ENCODE results near the gene BAIAP3. TPM values are rescaled to one million over a fixed set of nuclear protein-coding genes. Genes with fewer than 3 reads are reported as not detected.
A peak's percentile ranks its signal among the peaks of the same experiment; 100 is the strongest.

Gene BAIAP3
- total RNA-seq, 6 experiments from 2014 or later = 0.11 to 0.28 (median 0.16) TPM

DNA sequence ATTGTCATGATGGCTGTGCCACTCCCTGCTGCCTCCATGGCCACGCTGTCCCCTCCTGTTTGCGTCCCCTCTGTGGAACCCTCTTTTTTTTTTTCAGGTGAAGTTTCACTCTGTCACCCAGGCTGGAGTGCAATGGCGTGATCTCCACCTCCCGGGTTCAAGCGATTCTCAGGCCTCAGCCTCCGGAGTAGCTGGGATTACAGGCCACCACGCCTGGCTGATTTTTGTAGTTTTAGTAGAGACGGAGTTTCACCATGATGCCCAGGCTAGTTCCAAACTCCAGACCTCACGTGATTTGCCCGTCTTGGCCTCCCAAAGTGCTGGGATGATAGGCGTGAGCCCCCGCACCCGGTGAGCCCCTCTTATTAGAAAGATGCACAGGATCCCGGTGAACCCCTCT, 35.0 kb upstream of the BAIAP3 start:
- Mint-ChIP-seq H3K4me1 (ENCODE audit: low read depth) (peaks cover 21% of the 10 kb centered on the region), H3K36me3 (ENCODE audit: low read depth) (no peaks in the 10 kb centered on the region), H3K9me3 (no peaks in the 10 kb centered on the region), H3K27me3 (ENCODE audit: insufficient read depth) (peaks cover 10% of the 10 kb centered on the region), H3K4me3 (no peak overlapping the region), H3K27ac (no peak overlapping the region)
- DNase-seq = no peak
- TF ChIP-seq, protein P1, sequence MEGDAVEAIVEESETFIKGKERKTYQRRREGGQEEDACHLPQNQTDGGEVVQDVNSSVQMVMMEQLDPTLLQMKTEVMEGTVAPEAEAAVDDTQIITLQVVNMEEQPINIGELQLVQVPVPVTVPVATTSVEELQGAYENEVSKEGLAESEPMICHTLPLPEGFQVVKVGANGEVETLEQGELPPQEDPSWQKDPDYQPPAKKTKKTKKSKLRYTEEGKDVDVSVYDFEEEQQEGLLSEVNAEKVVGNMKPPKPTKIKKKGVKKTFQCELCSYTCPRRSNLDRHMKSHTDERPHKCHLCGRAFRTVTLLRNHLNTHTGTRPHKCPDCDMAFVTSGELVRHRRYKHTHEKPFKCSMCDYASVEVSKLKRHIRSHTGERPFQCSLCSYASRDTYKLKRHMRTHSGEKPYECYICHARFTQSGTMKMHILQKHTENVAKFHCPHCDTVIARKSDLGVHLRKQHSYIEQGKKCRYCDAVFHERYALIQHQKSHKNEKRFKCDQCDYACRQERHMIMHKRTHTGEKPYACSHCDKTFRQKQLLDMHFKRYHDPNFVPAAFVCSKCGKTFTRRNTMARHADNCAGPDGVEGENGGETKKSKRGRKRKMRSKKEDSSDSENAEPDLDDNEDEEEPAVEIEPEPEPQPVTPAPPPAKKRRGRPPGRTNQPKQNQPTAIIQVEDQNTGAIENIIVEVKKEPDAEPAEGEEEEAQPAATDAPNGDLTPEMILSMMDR (IDR thresholded peaks at IDR 0.05) = no peak

DNA sequence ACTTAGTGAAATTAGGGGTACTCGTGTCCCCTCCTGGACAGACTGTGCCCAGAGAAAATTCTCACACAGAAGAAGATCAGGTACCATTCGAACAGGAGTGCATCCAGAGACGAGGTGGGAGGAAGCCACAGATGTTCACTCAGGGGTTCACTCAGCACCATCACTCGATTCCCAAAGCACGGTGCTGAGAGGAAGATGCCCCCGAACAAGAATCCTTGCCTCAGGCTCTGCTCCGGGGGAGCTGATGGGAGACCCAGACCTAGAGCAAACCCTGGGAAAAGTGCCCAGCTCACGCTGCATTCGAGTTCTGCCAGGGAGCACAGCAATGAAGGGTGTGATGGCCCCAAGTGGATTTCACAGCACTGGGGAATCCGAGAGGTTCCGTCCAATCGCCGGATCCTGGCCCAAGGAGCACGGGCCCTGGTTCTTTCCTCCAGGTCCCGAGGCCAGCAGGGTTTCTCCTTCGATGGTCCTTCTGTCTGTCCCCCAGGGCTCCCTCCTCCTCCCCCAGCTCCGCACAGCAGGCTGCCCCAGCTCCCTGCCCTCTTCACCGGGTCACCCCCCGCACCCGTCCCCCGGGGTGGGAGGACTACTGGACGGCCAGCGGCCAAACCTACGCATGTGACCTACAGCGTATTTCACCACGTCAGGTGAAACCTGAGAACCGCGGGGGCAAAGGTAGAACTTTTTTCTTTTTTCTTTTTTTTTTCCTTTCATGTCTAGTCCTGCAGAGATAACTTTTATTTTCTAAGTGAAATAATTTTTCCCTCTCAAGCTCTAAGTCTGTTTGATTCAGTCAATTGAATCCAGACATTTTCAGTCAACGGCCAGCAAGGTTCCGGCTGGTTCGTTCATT, 34.2 kb upstream of the BAIAP3 start:
- no peaks in the 10 kb centered on the region for H3K9me3 Mint-ChIP-seq
- no peak for DNase-seq
- H3K36me3 Mint-ChIP-seq (ENCODE audit: low read depth) = no peaks in the 10 kb centered on the region
- H3K4me3 Mint-ChIP-seq = no peak overlapping the region
- H3K4me1 Mint-ChIP-seq (ENCODE audit: low read depth) = peaks cover 16% of the 10 kb centered on the region
- peaks cover 10% of the 10 kb centered on the region for H3K27me3 Mint-ChIP-seq (ENCODE audit: insufficient read depth)
- TF ChIP-seq, protein P1 (IDR thresholded peaks at IDR 0.05) = no peak
- no peak overlapping the region for H3K27ac Mint-ChIP-seq

DNA sequence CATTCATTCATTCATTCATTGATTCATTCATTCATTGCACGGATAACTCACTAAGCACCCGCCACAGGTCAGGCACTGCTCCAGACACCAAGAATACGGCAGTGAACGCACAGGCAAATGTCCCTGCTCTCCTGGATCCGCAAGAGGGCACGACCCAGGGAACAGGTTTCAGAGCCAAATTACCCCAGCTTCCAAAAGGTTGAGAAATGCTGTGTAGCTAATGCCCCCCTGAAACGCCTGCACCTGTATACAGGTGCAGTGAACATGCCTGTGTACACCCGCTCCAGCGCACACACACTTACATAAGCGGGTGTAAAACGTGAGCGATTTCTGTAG, 33.6 kb upstream of the BAIAP3 start:
- H3K27ac Mint-ChIP-seq = no peak overlapping the region
- DNase-seq = no peak
- TF ChIP-seq, protein P1 (IDR thresholded peaks at IDR 0.05) = no peak
- H3K9me3 Mint-ChIP-seq = no peaks in the 10 kb centered on the region
- peaks cover 10% of the 10 kb centered on the region for H3K27me3 Mint-ChIP-seq (ENCODE audit: insufficient read depth)
- no peak overlapping the region for H3K4me3 Mint-ChIP-seq
- H3K4me1 Mint-ChIP-seq (ENCODE audit: low read depth) = peaks cover 12% of the 10 kb centered on the region
- H3K36me3 Mint-ChIP-seq (ENCODE audit: low read depth) = no peaks in the 10 kb centered on the region

DNA sequence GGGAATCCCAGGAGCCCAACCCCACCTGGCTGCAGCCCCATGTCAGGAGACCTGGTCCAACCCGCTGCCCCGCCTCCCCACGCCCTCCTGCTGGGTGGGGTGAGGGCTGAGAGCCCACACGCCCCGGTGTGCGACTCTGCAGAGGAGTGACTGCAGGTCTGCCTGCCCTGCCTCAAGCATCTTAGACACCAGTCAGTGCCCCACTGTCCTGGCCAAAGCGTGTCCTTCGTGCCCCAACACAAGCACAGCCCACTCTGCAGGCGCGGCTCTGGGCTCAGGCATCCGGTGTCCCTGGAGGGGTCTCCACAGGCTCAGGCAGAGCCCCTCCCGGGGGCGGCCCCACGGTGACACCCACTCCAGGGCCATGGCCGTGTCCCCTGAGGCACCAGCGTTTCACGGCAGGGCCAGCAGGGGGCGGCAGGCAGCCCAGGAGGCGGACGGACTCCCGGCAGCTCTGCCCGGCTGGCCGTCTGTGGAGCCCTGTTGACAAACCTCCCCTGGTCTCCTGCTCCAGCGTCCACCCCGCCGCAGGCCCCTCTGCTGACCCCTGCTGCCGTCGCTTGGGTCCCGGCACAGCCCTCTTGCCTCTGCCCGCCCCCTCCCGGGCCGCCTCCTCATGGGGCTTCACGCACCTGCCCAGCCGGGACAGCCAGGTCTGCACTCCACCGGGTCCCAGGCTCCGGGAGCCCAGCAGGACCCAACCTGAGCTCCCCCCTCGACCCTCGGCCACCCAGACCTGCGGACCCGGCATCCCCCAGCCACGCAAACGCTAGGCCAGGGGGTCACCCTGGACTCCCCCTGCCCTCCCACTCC, 32.6 kb upstream of the BAIAP3 start:
- no peaks in the 10 kb centered on the region for H3K36me3 Mint-ChIP-seq (ENCODE audit: low read depth)
- H3K4me1 Mint-ChIP-seq (ENCODE audit: low read depth) = peaks cover 12% of the 10 kb centered on the region
- H3K9me3 Mint-ChIP-seq = no peaks in the 10 kb centered on the region
- peaks cover 10% of the 10 kb centered on the region for H3K27me3 Mint-ChIP-seq (ENCODE audit: insufficient read depth)
- TF ChIP-seq, protein P1 (IDR thresholded peaks at IDR 0.05) = peak; percentile 96
- no peak overlapping the region for H3K27ac Mint-ChIP-seq
- peak; percentile 44 for DNase-seq
- no peak overlapping the region for H3K4me3 Mint-ChIP-seq

DNA sequence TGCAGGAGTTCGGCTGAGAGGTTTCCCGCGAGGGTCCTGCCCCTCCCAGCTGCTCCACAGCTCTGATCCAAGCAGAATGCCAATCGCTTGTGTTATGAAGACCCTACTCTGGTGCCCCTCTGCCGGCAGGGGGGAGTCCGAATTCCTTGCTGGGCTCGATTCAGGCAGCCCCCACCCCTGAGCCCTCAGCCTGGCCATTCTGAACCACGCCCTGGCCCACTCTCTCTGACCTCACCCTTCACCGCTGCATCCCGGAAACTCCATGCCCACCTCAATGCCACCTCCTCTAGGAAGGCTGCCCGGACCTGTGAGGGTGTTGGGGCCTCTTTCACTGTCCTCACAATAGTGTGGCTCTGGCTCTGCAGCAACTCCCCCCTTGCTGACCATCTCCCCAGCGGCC, 31.9 kb upstream of the BAIAP3 start:
- no peak overlapping the region for H3K4me3 Mint-ChIP-seq
- H3K4me1 Mint-ChIP-seq (ENCODE audit: low read depth) = peaks cover 12% of the 10 kb centered on the region
- H3K27ac Mint-ChIP-seq = no peak overlapping the region
- no peaks in the 10 kb centered on the region for H3K9me3 Mint-ChIP-seq
- no peaks in the 10 kb centered on the region for H3K36me3 Mint-ChIP-seq (ENCODE audit: low read depth)
- peaks cover 10% of the 10 kb centered on the region for H3K27me3 Mint-ChIP-seq (ENCODE audit: insufficient read depth)
- TF ChIP-seq, protein P1 (IDR thresholded peaks at IDR 0.05) = no peak
- no peak for DNase-seq

Measured in HFFc6 (cell line).